Liver (tissue), 9 donors: Measurements from ENCODE around the gene DCDC2C. TPM values are rescaled to one million over a fixed set of nuclear protein-coding genes. Genes with fewer than 3 reads are reported as not detected.

ENCODE experiments used
- DNase-seq: peaks from one replicate; pipeline ENCODE4 v3.0.0-alpha.2; 2017; ENCODE audit warnings: low spot score
- H3K27ac ChIP-seq, 2 donors: one replicate each; pipeline ENCODE4 v1.7.0; 2013; ENCODE audit warnings: inconsistent platforms in 2 of 2, low read length in 2 of 2, control low read depth in 1 of 2, low read depth in 1 of 2, mild to moderate bottlenecking in 1 of 2
- H3K27me3 ChIP-seq, 4 donors: one replicate each; pipeline versions ENCODE4 v1.6.1 to v1.7.0; 2013; ENCODE audit warnings: low read length in 3 of 4, inconsistent platforms in 1 of 4, mild to moderate bottlenecking in 1 of 4, moderate library complexity in 1 of 4; ENCODE audit not compliant: control insufficient read depth in 4 of 4, insufficient read depth in 4 of 4
- H3K36me3 ChIP-seq, 4 donors: one replicate each; pipeline versions ENCODE4 v1.6.1 to v1.7.0; 2013; ENCODE audit warnings: low read length in 3 of 4, mild to moderate bottlenecking in 3 of 4, low read depth in 1 of 4, moderate library complexity in 1 of 4; ENCODE audit not compliant: control insufficient read depth in 4 of 4, insufficient read depth in 3 of 4
- H3K4me1 ChIP-seq, 4 donors: one replicate each; pipeline versions ENCODE4 v1.6.1 to v1.7.0; 2013; ENCODE audit warnings: low read length in 3 of 4, mild to moderate bottlenecking in 3 of 4, moderate library complexity in 1 of 4; ENCODE audit not compliant: control insufficient read depth in 4 of 4, insufficient read depth in 4 of 4
- H3K4me3 ChIP-seq, 3 donors: one replicate each; pipeline versions ENCODE4 v1.6.1 to v1.7.0; 2013; ENCODE audit warnings: low read length in 3 of 3, control low read depth in 1 of 3, low read depth in 1 of 3, mild to moderate bottlenecking in 1 of 3
- H3K9ac ChIP-seq, 2 donors: one replicate each; pipeline ENCODE4 v1.7.0; 2013; ENCODE audit warnings: low read length in 2 of 2, mild to moderate bottlenecking in 2 of 2, moderate library complexity in 2 of 2, control low read depth in 1 of 2, low read depth in 1 of 2
- H3K9me3 ChIP-seq, 4 donors: one replicate each; pipeline versions ENCODE4 v1.6.1 to v1.7.0; 2013; ENCODE audit warnings: low read length in 3 of 4; ENCODE audit not compliant: control insufficient read depth in 4 of 4
- ATF3 ChIP-seq: IDR thresholded peaks from 2 replicates; pipeline ENCODE4 v1.6.1; 2016; ENCODE audit warnings: antibody characterized with exemption
- EGR1 ChIP-seq, 2 donors: IDR thresholded peaks; 2 replicates each; pipeline ENCODE4 v1.6.1; 2016 to 2018; ENCODE audit warnings: antibody characterized with exemption in 2 of 2, low read depth in 2 of 2
- FOXA1 ChIP-seq: IDR thresholded peaks from 2 replicates; pipeline ENCODE4 v1.6.1; 2016; ENCODE audit warnings: antibody characterized with exemption
- FOXA2 ChIP-seq: IDR thresholded peaks from 2 replicates; pipeline ENCODE4 v1.6.1; 2016; ENCODE audit warnings: antibody characterized with exemption
- GABPA ChIP-seq, 2 donors: IDR thresholded peaks in 1 of 2; conservative IDR thresholded peaks in 1 of 2; 2 replicates each; pipeline ENCODE4 v1.6.1; 2016; ENCODE audit warnings: antibody characterized with exemption in 2 of 2, mild to moderate bottlenecking in 1 of 2, moderate library complexity in 1 of 2
- HNF4G ChIP-seq: IDR thresholded peaks from 2 replicates; pipeline ENCODE4 v1.6.1; 2016; ENCODE audit warnings: antibody characterized with exemption
- JUND ChIP-seq, 2 donors: IDR thresholded peaks; 2 replicates each; pipeline ENCODE4 v1.6.1; 2016; ENCODE audit warnings: antibody characterized with exemption in 2 of 2
- MAX ChIP-seq: IDR thresholded peaks from 2 replicates; pipeline ENCODE4 v1.6.1; 2016; ENCODE audit warnings: antibody characterized with exemption
- NR2F2 ChIP-seq: IDR thresholded peaks from 2 replicates; pipeline ENCODE4 v1.6.1; 2016; ENCODE audit warnings: antibody characterized with exemption
- RAD21 ChIP-seq, 2 donors: IDR thresholded peaks; 2 replicates each; pipeline ENCODE4 v1.6.1; 2016; ENCODE audit warnings: antibody characterized with exemption in 2 of 2, mild to moderate bottlenecking in 2 of 2
- RXRA ChIP-seq, 2 donors: IDR thresholded peaks; 2 replicates each; pipeline ENCODE4 v1.6.1; 2017 to 2018; ENCODE audit warnings: antibody characterized with exemption in 2 of 2, mild to moderate bottlenecking in 1 of 2
- SP1 ChIP-seq: IDR thresholded peaks from 2 replicates; pipeline ENCODE4 v1.6.1; 2018; ENCODE audit warnings: antibody characterized with exemption, mild to moderate bottlenecking
- TAF1 ChIP-seq: conservative IDR thresholded peaks from 2 replicates; pipeline ENCODE4 v1.6.1; 2016; ENCODE audit warnings: antibody characterized with exemption, mild to moderate bottlenecking
- YY1 ChIP-seq: IDR thresholded peaks from 2 replicates; pipeline ENCODE4 v1.6.1; 2016; ENCODE audit warnings: antibody characterized with exemption, mild to moderate bottlenecking
- WGBS: extraction: QIAGEN DNeasy Blood & Tissue Kit; methylation state at CpG from one replicate; pipeline ENCODE4 v1.1.7; 2013; 5-methylcytosine and 5-hydroxymethylcytosine counted together
- polyA plus RNA-seq, 2 donors: library from polyadenylated mRNA; stranded (reverse) in 1 of 2; unstranded in 1 of 2; fragments of 200-250 nt in 1 of 2; fragments of >200 nt in 1 of 2; fragmentation: Nextera tagmentation in 1 of 2; extraction: Ambion mirVana in 1 of 2; gene quantifications; one replicate each; pipeline versions ENCODE4 v1.2.1 to v1.2.3, GENCODE V29; 2013 to 2015
- total RNA-seq, 2 donors: library from RNA; depleted of rRNA; stranded (reverse); fragments of >200 nt; gene quantifications; one replicate each; pipeline ENCODE4 v1.2.3, GENCODE V29; 2014
- TF ChIP-seq, protein P1 (sequence below): IDR thresholded peaks from 2 replicates; pipeline ENCODE4 v1.6.1; 2016; ENCODE audit warnings: antibody characterized with exemption
- TF ChIP-seq, protein P2 (sequence below): IDR thresholded peaks from 2 replicates; pipeline ENCODE4 v1.6.1; 2016; ENCODE audit warnings: antibody characterized with exemption, mild to moderate bottlenecking
- TF ChIP-seq, protein P3 (sequence below): fragments of 150-350 bp; IDR thresholded peaks from 2 replicates; pipeline ENCODE4 v1.5.1; 2017; ENCODE audit warnings: improper control_type of control experiment, low read depth, low read length; ENCODE audit not compliant: missing input control
- donor health status: healthy.
- donor health status: healthy.
- donor health status: healthy.
- donor health status: healthy.
- donor health status: healthy.

Gene DCDC2C
- total and polyA plus RNA-seq, 4 donors, result not detected

DNA sequence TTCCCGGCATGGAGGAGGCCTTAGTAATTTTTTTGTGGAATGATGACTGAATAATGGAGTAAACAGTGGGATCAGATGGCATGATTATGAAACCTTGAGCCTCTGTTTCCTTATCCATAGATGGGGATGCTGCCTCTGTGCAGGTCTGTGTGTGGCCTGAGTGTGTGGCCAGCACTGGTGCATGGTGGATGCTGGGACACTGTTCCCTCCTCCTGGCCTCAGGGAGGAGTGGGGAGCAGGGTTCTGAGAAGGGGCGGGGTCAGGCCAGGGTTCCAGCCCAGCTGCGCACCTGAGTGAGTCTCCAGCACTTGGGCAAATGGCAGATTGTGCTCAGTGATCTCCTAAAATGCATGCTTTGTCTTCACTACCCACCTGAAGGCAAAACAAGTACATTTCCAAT is 66.4 kb downstream of the DCDC2C start:
- no peaks in the 10 kb centered on the region for H3K9me3 ChIP-seq
- TF ChIP-seq RAD21 (IDR thresholded peaks at IDR 0.05) (no peak), JUND (IDR thresholded peaks at IDR 0.05) (no peak), SP1 (no peak), TAF1 (no peak), FOXA1 (no peak), GABPA (IDR thresholded peaks at IDR 0.05 in 1 of 2, conservative IDR thresholded peaks at IDR 0.05 in 1 of 2) (no peak), MAX (no peak), RXRA (IDR thresholded peaks at IDR 0.05) (no peak), FOXA2 (no peak), ATF3 (no peak), NR2F2 (no peak), EGR1 (IDR thresholded peaks at IDR 0.05; ENCODE audit: low read depth in 2 of 2) (no peak), YY1 (no peak), HNF4G (no peak)
- TF ChIP-seq, protein P1, sequence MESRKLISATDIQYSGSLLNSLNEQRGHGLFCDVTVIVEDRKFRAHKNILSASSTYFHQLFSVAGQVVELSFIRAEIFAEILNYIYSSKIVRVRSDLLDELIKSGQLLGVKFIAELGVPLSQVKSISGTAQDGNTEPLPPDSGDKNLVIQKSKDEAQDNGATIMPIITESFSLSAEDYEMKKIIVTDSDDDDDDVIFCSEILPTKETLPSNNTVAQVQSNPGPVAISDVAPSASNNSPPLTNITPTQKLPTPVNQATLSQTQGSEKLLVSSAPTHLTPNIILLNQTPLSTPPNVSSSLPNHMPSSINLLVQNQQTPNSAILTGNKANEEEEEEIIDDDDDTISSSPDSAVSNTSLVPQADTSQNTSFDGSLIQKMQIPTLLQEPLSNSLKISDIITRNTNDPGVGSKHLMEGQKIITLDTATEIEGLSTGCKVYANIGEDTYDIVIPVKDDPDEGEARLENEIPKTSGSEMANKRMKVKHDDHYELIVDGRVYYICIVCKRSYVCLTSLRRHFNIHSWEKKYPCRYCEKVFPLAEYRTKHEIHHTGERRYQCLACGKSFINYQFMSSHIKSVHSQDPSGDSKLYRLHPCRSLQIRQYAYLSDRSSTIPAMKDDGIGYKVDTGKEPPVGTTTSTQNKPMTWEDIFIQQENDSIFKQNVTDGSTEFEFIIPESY, result no peak
- TF ChIP-seq, protein P2, sequence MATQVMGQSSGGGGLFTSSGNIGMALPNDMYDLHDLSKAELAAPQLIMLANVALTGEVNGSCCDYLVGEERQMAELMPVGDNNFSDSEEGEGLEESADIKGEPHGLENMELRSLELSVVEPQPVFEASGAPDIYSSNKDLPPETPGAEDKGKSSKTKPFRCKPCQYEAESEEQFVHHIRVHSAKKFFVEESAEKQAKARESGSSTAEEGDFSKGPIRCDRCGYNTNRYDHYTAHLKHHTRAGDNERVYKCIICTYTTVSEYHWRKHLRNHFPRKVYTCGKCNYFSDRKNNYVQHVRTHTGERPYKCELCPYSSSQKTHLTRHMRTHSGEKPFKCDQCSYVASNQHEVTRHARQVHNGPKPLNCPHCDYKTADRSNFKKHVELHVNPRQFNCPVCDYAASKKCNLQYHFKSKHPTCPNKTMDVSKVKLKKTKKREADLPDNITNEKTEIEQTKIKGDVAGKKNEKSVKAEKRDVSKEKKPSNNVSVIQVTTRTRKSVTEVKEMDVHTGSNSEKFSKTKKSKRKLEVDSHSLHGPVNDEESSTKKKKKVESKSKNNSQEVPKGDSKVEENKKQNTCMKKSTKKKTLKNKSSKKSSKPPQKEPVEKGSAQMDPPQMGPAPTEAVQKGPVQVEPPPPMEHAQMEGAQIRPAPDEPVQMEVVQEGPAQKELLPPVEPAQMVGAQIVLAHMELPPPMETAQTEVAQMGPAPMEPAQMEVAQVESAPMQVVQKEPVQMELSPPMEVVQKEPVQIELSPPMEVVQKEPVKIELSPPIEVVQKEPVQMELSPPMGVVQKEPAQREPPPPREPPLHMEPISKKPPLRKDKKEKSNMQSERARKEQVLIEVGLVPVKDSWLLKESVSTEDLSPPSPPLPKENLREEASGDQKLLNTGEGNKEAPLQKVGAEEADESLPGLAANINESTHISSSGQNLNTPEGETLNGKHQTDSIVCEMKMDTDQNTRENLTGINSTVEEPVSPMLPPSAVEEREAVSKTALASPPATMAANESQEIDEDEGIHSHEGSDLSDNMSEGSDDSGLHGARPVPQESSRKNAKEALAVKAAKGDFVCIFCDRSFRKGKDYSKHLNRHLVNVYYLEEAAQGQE, result no peak
- TF ChIP-seq, protein P3, sequence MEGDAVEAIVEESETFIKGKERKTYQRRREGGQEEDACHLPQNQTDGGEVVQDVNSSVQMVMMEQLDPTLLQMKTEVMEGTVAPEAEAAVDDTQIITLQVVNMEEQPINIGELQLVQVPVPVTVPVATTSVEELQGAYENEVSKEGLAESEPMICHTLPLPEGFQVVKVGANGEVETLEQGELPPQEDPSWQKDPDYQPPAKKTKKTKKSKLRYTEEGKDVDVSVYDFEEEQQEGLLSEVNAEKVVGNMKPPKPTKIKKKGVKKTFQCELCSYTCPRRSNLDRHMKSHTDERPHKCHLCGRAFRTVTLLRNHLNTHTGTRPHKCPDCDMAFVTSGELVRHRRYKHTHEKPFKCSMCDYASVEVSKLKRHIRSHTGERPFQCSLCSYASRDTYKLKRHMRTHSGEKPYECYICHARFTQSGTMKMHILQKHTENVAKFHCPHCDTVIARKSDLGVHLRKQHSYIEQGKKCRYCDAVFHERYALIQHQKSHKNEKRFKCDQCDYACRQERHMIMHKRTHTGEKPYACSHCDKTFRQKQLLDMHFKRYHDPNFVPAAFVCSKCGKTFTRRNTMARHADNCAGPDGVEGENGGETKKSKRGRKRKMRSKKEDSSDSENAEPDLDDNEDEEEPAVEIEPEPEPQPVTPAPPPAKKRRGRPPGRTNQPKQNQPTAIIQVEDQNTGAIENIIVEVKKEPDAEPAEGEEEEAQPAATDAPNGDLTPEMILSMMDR, result no peak
- H3K36me3 ChIP-seq, result no peaks in the 10 kb centered on the region
- peaks cover 0 to 11% (median 0%) of the 10 kb centered on the region in 4 donors for H3K27me3 ChIP-seq
- no peak overlapping the region for H3K27ac ChIP-seq
- no peak overlapping the region for H3K9ac ChIP-seq
- 67% methylated on average over 3 of the region's 3 CpGs for WGBS
- H3K4me1 ChIP-seq, result no peaks in the 10 kb centered on the region
- DNase-seq, result no peak
- no peak overlapping the region for H3K4me3 ChIP-seq
